Prostate gland (tissue), 2 donors: Measurements from ENCODE around the gene EML4.

Experiments used
- CTCF ChIP-seq, 4 experiments: fragments of 200-600 bp in 2 of 4; fragments of 450-650 bp in 2 of 4; sonication (generic) in 2 of 4; IDR thresholded peaks; 1 replicate in 3 of 4; 2 replicates in 1 of 4; pipeline ENCODE4 v1.5.1; 2016 to 2019; ENCODE audit warnings: antibody characterized with exemption in 4 of 4, mild to moderate bottlenecking in 2 of 4, moderate library complexity in 2 of 4
- POLR2A ChIP-seq: fragments of 450-650 bp; IDR thresholded peaks from one replicate; pipeline ENCODE4 v1.6.1; 2016; ENCODE audit warnings: antibody characterized with exemption, mild to moderate bottlenecking

- no peak for TF ChIP-seq CTCF (IDR thresholded peaks at IDR 0.05)
- no peak for TF ChIP-seq POLR2A
Measured at GRCh38 chr2:42156721-42157120, 12.4 kb upstream of the EML4 start.
